GM19328 (cell line): ENCODE data around the gene RNGTT.
A peak's percentile ranks its signal among the peaks of the same experiment; 100 is the strongest.
"Not testable (repeated sequence)": the region's sequence is repeated elsewhere in the genome, so short reads cannot be mapped to it uniquely, and the experiment has no call there.

Experiments
- ATAC-seq: cut with Tn5 transposase; IDR thresholded peaks from one replicate; pipeline ENCODE4 v1.9.1; 2021; ENCODE audit warnings: mild to moderate bottlenecking, moderate library complexity; ENCODE audit not compliant: unreplicated experiment

RNGTT gene

DNA sequence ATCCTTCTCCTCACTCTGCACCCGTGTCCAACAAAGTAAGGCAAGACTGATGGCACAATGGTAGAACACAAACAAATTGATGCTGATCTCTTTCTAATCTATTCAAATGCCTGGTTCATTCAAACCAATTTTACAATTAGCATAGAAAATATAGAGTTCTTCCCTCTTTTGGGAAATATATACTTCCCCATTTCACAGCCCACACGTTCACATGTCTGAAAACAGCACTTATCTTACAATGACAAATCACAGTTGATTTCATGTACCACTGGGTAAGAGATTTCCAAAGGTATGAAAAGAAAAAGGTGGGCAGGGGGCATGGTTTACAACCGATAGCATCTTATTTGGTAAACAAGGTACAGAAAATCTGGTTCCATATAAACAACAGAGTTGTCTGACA is 137.6 kb downstream of the RNGTT start:
- no peak for ATAC-seq

DNA sequence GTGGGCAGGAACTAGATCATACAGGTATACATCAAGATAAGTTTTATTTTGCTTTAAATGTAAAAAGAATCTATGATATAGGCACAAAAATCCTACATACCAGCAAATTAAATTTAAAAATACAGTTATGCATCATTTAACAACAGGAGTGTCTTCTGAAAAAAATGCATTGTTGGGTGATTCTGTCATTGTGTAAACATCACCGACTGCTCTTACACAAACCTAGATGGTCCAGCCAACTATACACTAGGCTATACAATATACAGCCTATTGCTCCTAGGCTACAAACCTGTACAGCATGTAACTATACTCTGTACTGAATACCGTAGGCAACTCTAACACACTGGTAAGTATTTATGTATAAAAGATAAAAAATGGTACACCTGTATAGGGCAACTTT is 139.4 kb downstream of the RNGTT start:
- ATAC-seq = no peak

DNA sequence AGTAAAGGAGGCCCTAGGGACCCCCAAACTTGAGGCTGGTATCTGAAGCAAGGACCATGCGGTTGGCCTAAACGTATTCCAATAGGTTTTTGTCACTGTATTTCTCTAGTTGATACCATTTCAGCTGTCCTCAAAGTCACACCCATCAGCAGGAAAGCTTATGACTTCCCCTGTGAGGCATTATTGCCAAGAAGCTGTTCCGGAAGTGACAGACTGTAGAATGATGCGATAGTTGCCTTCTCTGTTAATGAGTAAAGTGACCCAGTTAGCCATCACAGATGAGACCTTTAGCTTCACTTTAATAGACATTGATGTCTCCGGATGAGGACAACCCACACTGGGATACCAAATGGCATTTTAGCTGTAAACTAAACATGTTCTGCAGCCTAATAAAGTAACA is 147.9 kb downstream of the RNGTT start:
- no peak for ATAC-seq

DNA sequence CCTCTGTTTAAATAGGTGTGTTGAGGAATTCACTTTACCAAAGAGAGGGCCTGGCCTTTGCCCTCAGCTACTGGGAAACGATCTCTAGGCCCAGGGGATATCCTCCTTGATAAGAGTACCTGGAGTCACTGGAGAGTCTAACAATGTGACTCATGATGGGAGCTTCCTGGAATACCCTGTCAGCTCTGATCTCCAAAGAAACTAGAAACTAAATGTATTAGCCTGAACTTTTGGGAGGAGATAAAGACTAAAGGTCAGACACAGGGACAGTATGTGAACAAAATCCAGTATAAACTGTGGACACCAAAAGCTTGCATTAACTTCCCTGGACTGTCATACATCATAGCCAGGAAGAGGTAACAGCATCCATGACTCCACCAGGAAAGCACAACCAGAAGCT is 148.5 kb downstream of the RNGTT start:
- no peak for ATAC-seq

DNA sequence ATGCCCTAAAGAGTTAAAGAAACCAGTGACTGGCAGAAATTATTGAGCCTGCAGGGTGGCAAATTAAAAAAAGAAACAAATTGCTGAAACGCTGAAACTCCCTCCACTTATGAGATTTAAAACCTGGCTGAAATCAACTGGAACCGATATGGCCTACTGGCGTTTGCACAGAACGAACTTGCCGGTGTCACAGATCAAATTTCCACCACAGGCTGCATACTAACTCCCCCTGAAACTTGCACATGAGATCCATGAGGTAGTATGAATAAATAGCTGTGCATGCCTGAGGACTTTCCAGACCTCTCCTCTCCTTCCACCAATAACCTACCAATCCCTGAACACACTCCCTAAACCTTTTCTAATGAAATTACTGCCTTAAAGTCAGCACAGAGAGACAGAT is 150.4 kb downstream of the RNGTT start:
- ATAC-seq = no peak

DNA sequence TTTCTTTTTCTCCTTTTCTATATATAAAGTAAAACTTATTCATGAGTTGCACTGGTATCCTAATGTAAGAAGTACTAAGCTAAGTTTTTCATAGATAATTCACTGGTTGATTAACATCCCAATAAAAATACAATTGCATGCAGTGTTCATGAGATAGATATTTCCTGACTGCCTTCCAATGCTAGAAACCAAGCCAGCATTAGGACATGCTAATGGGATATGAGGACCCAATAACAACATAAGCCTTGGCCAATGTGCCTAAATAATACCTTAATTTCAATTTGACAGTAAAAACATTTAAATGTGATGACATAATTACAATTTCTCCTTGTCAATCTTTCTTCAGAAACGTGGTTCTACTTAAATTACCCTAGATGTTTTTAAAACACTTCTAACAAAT is 152.7 kb downstream of the RNGTT start:
- no peak for ATAC-seq

DNA sequence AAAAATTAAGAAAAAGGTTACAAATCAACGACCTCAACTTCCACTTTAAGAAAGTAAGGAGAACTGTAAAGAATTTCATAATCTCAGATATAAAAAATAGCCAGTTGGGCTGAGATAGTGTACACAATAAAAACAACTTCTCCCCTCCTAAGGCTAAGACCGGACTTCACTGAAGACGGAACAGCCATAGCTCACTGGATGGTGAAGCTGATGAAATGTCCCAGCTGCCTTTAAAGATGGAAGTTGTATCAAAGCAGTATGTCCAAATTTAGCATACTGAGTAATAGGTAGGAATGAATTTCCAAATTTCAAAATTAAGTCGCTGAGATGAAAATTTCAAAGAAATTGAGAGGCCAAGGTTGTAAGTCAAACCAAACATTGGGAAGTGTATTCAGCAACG is 153.3 kb downstream of the RNGTT start:
- no peak for ATAC-seq

DNA sequence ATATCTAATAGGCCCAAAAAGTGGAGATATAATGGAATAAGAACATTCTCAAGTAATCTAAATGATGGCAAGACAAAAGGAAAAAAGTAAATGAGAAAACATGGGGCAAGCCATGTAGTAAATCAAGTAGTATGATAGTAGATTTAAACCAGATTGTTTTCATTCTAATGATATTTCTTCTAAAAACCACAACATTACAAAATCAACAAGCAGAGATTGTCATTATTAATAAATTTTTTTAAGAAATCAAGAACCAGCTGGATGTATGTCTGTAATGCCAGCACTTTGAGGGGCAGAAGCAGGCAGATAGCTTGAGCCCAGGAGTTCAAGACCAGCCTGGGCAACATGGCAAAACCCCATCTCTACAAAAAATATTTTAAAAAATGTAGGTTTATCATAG is 155.0 kb downstream of the RNGTT start:
- ATAC-seq = no peak

DNA sequence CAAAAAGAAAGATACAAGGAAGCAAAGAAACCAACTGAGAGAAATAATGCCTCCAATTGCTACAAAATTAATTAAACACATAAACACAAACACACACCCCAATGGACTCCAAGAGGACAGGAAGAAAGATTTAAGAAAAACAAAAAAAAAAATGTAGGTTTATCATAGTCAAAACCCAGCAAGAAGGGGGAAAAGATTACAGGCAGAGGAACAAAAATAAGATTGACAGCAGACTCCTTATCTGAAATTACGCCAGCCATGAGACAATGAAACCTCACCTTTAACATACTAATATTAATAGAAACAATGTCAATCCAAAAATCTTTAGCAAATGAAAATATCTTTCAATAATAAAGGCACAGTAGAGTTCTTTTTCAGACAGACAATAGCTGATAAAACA is 155.8 kb downstream of the RNGTT start:
- no peak for ATAC-seq

DNA sequence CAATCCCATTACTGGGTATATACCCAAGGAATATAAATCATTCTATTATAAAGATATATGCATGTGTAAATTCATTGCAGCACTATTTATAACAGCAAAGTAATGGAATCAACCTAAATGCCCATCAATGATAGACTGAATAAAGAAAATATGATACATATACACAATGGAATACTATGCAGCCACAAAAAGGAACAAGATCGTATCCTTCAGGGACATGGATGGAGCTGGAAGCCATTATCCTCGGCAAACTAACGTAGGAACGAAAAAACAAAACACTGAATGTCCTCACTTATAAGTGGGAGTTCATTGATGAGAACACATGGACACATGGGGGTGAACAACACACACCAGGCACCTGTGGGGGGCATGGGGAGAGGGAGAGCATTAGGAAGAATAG is 156.7 kb downstream of the RNGTT start:
- no peak for ATAC-seq

DNA sequence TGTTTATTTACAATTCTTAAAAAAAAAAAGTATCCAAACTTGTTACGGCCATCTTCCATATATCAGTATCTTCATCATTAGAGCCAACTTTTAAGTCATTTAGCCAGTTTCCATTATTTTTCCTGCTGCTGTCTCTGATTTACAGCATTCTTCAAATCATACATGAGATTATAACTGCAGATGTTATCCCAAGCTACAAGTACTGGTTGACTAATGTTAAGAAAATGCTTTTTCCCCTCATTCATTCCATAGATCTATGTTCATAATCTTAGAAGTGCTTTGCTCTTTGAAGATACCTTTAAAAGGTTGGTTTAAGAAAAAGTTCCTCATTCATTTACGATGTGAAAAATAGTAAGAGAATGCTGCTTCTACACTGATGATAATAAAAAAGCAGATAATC is 158.7 kb downstream of the RNGTT start:
- ATAC-seq = no peak

DNA sequence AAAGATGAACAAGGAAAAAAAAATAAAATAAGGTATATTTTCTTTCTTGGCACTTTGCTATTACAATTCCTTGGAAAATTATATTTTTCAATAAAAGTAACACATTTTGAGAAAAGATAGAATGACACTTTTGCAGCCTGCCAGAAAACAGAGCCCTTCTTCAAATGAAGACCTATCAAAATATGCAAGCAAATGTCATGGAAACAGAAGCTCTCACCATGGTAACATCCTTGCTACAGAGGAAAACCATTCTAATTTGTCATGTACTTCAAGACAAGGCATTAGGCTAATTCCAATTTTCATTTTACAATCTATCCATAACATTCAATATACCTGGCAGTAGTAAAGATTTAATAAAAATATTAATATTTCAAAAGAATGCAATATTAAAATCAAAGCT is 177.9 kb downstream of the RNGTT start:
- no peak for ATAC-seq

DNA sequence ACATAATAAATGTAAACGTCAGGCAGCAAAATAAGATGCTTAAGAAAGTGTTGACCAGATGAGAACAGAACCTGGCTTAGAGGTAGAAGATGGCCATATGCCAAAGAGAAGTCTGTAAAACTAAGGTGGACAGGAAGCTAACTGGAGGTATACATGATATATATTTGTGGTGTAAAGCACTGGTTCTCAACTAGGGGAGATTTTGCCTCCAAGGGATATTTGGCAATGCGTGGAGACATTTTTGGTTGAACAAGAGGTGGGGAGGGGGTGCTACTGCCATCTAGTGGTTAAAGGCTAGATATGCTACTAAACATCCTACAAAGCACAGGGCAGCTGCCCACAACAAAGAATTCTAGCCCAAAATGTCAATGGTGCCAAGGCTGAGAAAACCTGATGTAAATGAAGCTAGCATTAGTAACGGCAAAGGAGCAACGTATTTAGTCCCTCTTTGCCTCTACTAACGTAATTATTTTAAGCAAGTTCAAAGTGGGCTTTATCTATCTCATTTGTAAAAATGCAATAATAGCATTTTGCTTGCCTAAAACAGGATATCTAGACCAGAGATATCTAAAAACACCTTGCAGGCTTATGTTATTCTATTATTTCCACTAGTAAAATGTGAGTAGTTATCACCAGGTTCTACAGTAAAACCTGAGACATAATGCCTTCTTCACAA is 182.6 kb downstream of the RNGTT start:
- peak; percentile 51 for ATAC-seq

DNA sequence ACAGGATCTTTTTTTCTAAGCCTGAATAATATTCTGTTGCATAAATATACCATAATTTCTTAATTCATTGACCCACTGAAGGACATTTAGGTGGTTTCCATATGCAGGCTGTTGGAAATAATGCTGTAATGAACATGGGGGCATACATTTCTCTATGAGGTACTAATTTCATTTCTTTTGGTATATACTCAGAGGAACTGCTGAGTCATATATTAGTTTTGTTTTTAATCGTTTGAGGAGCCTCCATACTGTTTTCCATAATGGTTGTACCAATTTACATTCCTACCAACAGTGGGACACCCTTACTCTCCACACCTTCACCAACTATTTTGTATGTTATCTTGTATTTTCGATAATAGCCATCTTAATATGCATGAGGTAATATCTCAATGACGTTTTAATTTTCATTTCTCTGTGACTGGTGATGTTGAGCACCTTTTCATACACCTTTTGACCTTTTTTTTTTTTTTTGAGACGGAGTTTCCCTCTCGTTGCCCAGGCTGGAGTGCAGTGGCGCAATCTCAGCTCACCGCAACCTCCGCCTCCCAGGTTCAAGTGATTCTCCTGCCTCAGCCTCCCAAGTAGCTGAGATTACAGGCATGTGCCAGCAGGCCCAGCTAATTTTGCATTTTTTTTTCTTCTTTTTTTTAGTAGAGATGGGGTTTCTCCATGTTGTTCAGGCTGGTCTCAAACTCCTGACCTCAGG is 187.4 kb downstream of the RNGTT start:
- no peak for ATAC-seq

DNA sequence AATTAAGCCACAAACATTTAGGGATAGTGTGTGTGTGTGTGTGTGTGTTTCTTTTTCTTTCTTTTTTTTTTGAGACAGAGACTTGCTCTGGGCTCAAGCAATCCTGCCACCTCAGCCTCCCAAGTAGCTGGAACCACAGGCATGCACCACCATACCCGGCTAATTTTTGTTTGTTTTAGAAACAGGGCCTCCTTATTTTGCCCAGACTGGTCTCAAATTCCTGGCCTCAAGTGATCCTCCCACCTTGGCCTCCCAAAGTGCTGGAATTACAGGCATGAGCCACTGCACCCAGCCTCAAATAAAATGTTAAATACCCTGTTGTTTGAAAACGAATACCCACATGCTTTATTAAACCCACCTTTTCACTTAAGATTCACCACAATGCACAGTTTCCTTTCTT is 195.3 kb downstream of the RNGTT start:
- not testable (repeated sequence) for ATAC-seq

DNA sequence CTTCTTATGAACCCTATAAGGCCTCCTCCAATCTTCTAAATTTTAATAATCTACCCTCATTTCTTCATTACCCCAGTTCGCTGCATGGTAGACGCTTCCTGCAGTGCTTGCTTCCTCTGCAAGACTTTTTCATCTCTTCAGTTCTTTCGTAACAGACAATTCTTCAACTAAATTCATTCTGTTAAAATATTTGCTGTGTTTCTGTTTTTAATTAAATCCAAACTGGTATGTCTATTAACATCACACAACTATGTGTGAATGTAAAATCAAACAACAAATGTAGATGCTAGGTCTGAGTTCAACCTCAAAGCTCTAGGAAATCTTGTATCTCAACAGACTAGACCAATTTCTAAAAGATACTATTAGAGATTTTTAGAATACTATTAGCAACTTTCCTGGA is 199.3 kb downstream of the RNGTT start:
- no peak for ATAC-seq

DNA sequence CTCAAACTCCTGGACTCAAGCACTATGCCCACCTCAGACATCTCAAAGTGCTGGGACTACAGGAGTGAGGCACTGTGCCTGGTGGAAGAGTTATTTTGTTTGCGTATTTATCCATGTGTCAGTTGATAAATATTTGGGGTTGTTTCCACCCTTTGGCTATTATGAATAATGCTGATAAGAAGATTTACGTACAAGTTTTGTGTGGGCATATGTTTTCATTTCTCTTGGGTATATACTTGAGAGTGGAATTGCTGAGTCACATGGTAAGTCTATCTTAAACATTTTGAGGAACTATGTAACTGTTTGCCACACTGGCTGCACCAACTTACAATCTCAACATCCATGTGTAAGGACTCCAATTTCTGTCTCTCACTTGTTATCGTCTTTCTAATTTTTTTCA is 200.3 kb downstream of the RNGTT start:
- ATAC-seq = no peak

DNA sequence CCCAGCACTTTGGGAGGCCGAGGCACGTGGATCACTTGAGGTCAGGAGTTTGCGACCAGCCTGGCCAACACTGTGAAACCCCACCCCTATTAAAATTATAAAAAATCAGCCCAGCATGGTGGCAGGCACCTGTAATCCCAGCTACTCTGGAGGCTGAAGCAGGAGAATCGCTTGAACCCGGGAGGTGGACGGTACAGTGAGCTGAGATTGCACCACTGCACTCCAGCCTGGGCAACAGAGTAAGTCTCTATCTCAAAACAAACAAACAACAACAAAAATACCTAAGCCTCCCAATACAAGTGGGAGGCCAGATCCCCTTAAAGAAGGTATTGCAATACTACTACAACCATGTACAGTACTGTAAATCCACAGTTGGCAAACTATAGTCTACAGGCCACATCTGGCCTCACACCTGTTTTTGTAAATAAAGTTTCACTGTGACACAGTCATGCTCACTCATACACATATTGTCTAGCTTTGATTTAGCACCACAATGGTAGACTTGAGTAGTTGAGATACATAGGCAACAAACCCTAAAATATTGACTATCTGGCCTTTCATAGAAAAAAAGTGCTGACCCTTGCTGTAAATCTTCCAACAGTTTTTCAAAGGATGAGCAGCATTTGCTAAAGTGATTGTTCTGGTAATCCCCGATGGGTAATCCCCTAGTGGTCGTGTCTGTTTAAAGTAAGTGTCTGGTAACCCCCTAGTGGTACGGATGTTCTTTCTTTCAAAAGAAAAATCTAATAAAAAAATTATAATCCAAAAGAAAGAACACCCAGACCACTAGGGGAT is 202.0 kb downstream of the RNGTT start:
- ATAC-seq = peak; percentile 49

DNA sequence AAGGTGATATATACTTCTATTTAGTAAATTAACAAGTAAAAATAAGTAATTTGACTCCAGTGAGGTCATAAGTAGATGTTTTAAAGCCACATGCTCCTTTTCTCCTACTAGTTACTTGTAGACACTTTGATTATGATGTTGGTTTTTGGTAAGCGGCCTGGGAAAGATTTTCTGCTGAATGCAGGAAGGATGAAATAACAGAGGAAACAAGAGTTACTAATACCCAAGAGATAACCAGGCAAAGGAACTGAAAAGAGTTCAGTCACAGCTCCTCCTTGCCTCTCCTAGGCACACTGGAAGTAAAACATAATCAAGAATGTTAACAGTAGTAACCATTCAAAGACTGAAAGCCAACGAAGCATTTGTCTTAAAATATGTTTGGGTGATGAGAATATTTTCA is 203.3 kb downstream of the RNGTT start:
- ATAC-seq = no peak

DNA sequence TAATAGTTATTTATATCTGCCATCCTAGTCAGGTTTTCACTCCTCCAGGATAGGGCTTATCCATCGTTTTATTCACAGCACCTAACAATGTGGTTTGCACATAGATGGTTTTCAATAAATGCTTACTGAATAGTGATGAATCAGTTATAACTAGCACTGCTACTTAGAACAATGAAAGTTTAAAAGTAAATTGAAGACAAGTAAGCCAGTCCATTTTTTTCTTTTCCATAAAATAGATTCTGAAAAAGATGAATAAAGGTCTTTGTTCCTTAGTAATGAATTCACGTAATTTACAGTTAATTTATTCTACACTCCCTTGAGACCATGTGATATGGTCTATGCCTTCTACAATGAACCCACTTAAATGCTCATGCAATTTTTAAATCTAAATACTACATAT is 212.5 kb downstream of the RNGTT start:
- no peak for ATAC-seq

DNA sequence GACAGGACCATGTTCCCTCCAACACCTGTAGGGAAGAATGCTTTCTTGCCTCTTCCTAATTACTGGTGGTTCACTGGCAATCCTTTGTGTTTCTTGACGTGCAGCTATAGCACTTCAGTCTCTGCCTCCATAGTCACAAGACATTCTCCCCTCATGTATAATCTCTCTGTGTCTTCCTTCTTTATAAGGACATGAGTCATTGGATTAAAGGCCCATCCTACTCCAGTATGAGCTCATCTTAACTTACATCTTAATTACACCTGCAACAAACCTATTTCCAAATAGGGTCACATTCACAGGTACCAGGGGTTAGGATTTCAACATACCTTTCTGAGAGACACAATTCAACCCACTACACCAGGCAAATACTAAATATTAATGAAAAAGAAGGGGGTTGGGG is 213.6 kb downstream of the RNGTT start:
- no peak for ATAC-seq

DNA sequence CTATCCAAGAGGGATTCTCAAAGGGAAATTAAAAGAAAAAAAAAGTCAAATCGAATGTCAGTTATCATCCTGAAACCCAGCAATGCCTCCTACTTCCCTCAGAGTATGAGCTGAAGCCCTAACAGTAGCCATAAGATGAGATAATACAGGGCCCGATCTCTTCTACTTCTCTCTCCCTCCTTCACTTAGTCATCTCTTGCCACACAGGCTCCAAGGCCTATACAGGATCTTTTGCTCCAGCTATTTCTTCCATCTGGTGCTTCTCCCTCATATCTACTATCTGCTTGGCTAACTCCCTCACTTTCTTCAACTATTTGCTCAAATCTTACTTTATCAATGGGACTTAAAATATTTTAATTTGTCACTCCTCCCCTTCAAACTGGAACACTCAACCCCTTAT is 215.3 kb downstream of the RNGTT start:
- ATAC-seq = no peak
